HG03439 (cell line): ENCODE measurements around the gene SENP3.

Experiments used
- ATAC-seq: cut with Tn5 transposase; IDR thresholded peaks from one replicate; pipeline ENCODE4 v1.9.1; 2021; ENCODE audit warnings: mild to moderate bottlenecking, moderate library complexity; ENCODE audit not compliant: unreplicated experiment

SENP3 gene

GRCh38 chr17:7555320-7555948 lies 6.3 kb upstream of the SENP3 start:
- no peak for ATAC-seq

GRCh38 chr17:7556627-7557026 lies 5.1 kb upstream of the SENP3 start:
- no peak for ATAC-seq

GRCh38 chr17:7557147-7557764 lies 4.5 kb upstream of the SENP3 start:
- no peak for ATAC-seq

- ATAC-seq: no peak
These were observed 3.8 kb upstream of the SENP3 start for GRCh38 chr17:7557775-7558543.

- no peak for ATAC-seq
These were observed 3.0 kb upstream of the SENP3 start, which contains the start of gene TNFSF13 for GRCh38 chr17:7558544-7559319. Gene TNFSF13 (plus strand): TSS chr17:7558750. CDS start chr17:7559040, 290 bp downstream.

GRCh38 chr17:7559320-7560171 lies 2.2 kb upstream of the SENP3 start:
- ATAC-seq: no peak

GRCh38 chr17:7560172-7561027 lies 1.3 kb upstream of the SENP3 start:
- ATAC-seq: no peak

- peak; percentile 49 for ATAC-seq
These were observed 617 bp upstream of the SENP3 start for GRCh38 chr17:7561028-7561575.

GRCh38 chr17:7562208-7562605 lies 488 bp downstream of the SENP3 start:
- ATAC-seq: peak; percentile 8

- no peak for ATAC-seq
These were observed 1.6 kb downstream of the SENP3 start for GRCh38 chr17:7563115-7563869.

- ATAC-seq: no peak
These were observed 7.9 kb downstream of the SENP3 start for GRCh38 chr17:7569571-7569970.

- ATAC-seq: no peak
These were observed 8.6 kb downstream of the SENP3 start for GRCh38 chr17:7570351-7570750.

- no peak for ATAC-seq
These were observed 10.5 kb downstream of the SENP3 start for GRCh38 chr17:7572338-7572587.

GRCh38 chr17:7572588-7573323 lies 11.0 kb downstream of the SENP3 start:
- peak; percentile 88 for ATAC-seq

GRCh38 chr17:7573324-7574080 lies 11.8 kb downstream of the SENP3 start:
- no peak for ATAC-seq

- ATAC-seq: no peak
These were observed 12.6 kb downstream of the SENP3 start for GRCh38 chr17:7574176-7574953.
